Measurements from ENCODE around the gene SLC10A4.

Gene SLC10A4

DNA sequence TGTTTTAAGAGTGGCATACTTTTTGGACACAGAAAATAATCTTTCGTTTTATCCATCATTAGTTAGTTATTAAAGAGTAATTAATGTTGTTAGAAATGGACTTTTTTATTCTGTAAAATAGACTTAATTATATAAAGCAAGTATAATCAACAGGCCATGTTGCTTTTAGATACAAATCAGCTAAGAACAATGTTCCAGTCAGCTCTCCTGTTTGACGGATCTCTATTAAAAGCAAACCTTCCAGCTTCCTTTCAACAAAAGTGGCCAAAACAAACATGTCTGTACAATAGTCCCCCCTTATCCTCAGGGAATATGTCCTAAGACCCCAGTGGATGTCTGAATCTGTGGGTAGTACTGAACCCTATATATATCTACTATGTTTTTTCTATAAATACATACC lies 4.9 kb upstream of the SLC10A4 start:
- Histone ChIP-seq H3K27ac (replicated peaks) (no peak overlapping the region), H3K4me3 (replicated peaks; ENCODE audit: insufficient read depth, low read length) (no peak overlapping the region), H3K27me3 (ENCODE audit: insufficient read depth, poor library complexity, severe bottlenecking) (peaks cover 13% of the 10 kb centered on the region)
- no peak for DNase-seq (ENCODE audit: low read depth in 1 of 2, low spot score in 1 of 2)
- TF ChIP-seq GABPA (IDR thresholded peaks at IDR 0.05; ENCODE audit: low read depth), result no peak
- TF ChIP-seq CTCF (IDR thresholded peaks at IDR 0.05; ENCODE audit: insufficient read depth, low read length), result no peak
- TF ChIP-seq POLR2AphosphoS5 (IDR thresholded peaks at IDR 0.05; ENCODE audit: low read depth), result no peak
- TF ChIP-seq SPI1 (IDR thresholded peaks at IDR 0.05; ENCODE audit: borderline replicate concordance, low read depth), result no peak
- no peak for TF ChIP-seq REST (IDR thresholded peaks at IDR 0.05; ENCODE audit: insufficient replicate concordance, low read depth)

DNA sequence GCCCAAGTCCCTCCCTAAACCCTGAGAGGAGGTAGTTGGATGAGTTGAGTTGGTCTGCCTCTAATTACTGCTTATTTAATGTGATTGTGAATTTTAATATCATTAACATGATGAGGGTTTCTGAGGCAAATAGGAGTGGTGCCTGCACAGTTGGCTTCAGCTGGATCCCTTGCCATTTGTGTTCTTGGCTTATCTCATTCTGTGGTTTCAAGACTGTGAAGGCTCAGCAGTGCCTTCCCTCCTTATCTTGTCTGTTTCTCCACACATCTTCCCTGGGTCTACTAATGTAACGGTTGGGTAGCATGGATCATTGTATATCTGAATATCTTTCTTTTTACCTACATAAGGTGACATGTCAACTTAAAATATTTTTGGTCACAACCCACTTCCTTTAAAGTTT lies 1.6 kb upstream of the SLC10A4 start:
- H3K27ac ChIP-seq (replicated peaks), result no peak overlapping the region
- no peak for DNase-seq (ENCODE audit: low read depth in 1 of 2, low spot score in 1 of 2)
- no peak for TF ChIP-seq POLR2AphosphoS5 (IDR thresholded peaks at IDR 0.05; ENCODE audit: low read depth)
- TF ChIP-seq CTCF (IDR thresholded peaks at IDR 0.05; ENCODE audit: insufficient read depth, low read length), result no peak
- no peak for TF ChIP-seq GABPA (IDR thresholded peaks at IDR 0.05; ENCODE audit: low read depth)
- TF ChIP-seq SPI1 (IDR thresholded peaks at IDR 0.05; ENCODE audit: borderline replicate concordance, low read depth), result no peak
- TF ChIP-seq REST (IDR thresholded peaks at IDR 0.05; ENCODE audit: insufficient replicate concordance, low read depth), result no peak
- H3K4me3 ChIP-seq (replicated peaks; ENCODE audit: insufficient read depth, low read length), result no peak overlapping the region
- peaks cover 41% of the 10 kb centered on the region for H3K27me3 ChIP-seq (ENCODE audit: insufficient read depth, poor library complexity, severe bottlenecking)

- Histone ChIP-seq H3K4me3 (replicated peaks; ENCODE audit: insufficient read depth, low read length) (no peak overlapping the region), H3K27me3 (ENCODE audit: insufficient read depth, poor library complexity, severe bottlenecking) (peaks cover 52% of the 10 kb centered on the region), H3K27ac (replicated peaks) (no peak overlapping the region)
- no peak for TF ChIP-seq POLR2AphosphoS5 (IDR thresholded peaks at IDR 0.05; ENCODE audit: low read depth)
- TF ChIP-seq REST (IDR thresholded peaks at IDR 0.05; ENCODE audit: insufficient replicate concordance, low read depth), result no peak
- no peak for TF ChIP-seq CTCF (IDR thresholded peaks at IDR 0.05; ENCODE audit: insufficient read depth, low read length)
- TF ChIP-seq GABPA (IDR thresholded peaks at IDR 0.05; ENCODE audit: low read depth), result no peak
- TF ChIP-seq SPI1 (IDR thresholded peaks at IDR 0.05; ENCODE audit: borderline replicate concordance, low read depth), result no peak
- DNase-seq (ENCODE audit: low read depth in 1 of 2, low spot score in 1 of 2), result no peak
Observed at GRCh38 chr4:48483777-48484493, 792 bp downstream of the SLC10A4 start.
